ENCODE data around the gene CALML4.
A peak's percentile ranks its signal among the peaks of the same experiment; 100 is the strongest.
"Not testable (repeated sequence)": the region's sequence is repeated elsewhere in the genome, so short reads cannot be mapped to it uniquely, and the experiment has no call there.

The CALML4 gene

DNA sequence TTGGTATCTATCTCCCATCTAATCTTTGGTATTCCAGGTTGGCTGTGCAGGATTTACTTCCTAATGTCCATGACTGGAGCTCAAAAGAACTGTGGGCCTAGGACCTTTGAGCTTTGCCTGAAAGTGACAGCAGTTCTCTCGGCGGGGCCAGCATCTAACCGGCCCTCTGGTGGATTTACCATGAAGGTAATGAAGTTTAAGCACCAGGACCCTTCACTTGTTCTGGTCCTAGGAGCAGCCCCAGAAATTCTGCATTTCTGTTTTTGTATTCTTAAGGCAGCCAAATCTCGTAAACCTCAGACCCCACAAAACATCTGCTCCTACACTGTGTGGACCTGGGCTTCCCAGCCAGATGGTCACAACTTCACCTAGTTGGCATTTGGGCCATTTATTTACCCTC, 13.0 kb downstream of the CALML4 start:
- Mint-ChIP-seq H3K27me3 (no peaks in the 10 kb centered on the region), H3K9me3 (no peaks in the 10 kb centered on the region), H3K4me3 (no peak overlapping the region), H3K27ac (no peak overlapping the region), H3K4me1 (no peaks in the 10 kb centered on the region)
- DNase-seq = no peak
- ATAC-seq = no peak

DNA sequence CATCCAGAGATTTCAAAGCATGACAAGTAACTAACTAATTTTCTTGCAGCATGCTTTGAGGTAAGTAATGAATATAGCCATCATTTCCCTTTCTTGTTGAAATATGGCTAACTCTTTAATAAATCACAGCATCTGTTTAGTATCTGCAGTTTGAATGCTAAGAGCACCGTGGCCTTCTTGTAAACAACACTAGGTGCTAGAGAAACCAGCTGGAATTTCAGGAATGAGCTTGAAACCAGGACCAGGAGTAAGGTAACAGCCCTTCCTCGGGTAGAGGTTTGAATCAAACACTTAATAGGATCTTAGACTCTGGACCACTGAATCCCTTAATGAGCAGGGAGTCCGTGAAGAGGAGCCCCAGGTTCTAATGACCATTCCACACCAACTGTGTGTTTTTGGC, 13.6 kb downstream of the CALML4 start:
- DNase-seq (no peak), ATAC-seq (no peak)
- H3K27ac Mint-ChIP-seq = no peak overlapping the region
- H3K4me1 Mint-ChIP-seq = no peaks in the 10 kb centered on the region
- H3K27me3 Mint-ChIP-seq = no peaks in the 10 kb centered on the region
- H3K4me3 Mint-ChIP-seq = no peak overlapping the region
- H3K9me3 Mint-ChIP-seq = no peaks in the 10 kb centered on the region

- Mint-ChIP-seq H3K27ac (no peak overlapping the region), H3K27me3 (no peaks in the 10 kb centered on the region), H3K4me1 (no peaks in the 10 kb centered on the region), H3K4me3 (no peak overlapping the region), H3K9me3 (no peaks in the 10 kb centered on the region)
- no peak for DNase-seq
- no peak for ATAC-seq
Observed at GRCh38 chr15:68190048-68190447, 15.1 kb downstream of the CALML4 start.

- ATAC-seq = no peak
Observed at GRCh38 chr15:68188647-68189046, 16.5 kb downstream of the CALML4 start.

DNA sequence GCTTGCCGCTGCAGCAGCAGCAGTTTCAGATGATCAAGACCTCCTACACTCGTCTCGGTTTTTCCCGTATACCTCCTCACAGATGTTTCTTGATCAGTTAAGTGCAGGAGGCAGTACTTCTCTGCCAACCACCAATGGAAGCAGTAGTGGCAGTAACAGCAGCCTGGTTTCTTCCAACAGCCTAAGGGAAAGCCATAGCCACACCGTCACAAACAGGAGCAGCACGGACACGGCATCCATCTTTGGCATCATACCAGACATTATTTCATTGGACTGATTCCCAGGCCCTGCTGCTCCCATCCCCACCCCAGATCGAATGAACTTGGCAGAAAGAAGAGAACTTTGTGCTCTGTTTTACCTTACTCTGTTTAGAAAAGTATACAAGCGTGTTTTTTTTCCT, 17.6 kb downstream of the CALML4 start:
- H3K27me3 Mint-ChIP-seq = no peaks in the 10 kb centered on the region
- no peak for ATAC-seq
- H3K4me3 Mint-ChIP-seq = no peak overlapping the region
- H3K4me1 Mint-ChIP-seq = no peaks in the 10 kb centered on the region
- peak overlapping the region in 1 of 2 donors; percentile 65 for H3K27ac Mint-ChIP-seq
- no peak for DNase-seq
- H3K9me3 Mint-ChIP-seq = no peaks in the 10 kb centered on the region

More at GRCh38 chr15:68188647-68189046, 16.5 kb downstream of the CALML4 start:
- DNase-seq = no peak
- peak overlapping the region in 1 of 2 donors; percentile 35 for H3K27ac Mint-ChIP-seq
- no peaks in the 10 kb centered on the region for H3K4me1 Mint-ChIP-seq
- no peaks in the 10 kb centered on the region for H3K27me3 Mint-ChIP-seq
- H3K9me3 Mint-ChIP-seq = no peaks in the 10 kb centered on the region
- no peak overlapping the region for H3K4me3 Mint-ChIP-seq

GRCh38 chr15:68186671-68187397, 18.3 kb downstream of the CALML4 start:
- no peak overlapping the region for H3K27ac Mint-ChIP-seq
- no peak for DNase-seq
- H3K4me3 Mint-ChIP-seq = no peak overlapping the region
- H3K27me3 Mint-ChIP-seq = no peaks in the 10 kb centered on the region
- H3K4me1 Mint-ChIP-seq = no peaks in the 10 kb centered on the region
- H3K9me3 Mint-ChIP-seq = no peaks in the 10 kb centered on the region
- no peak for ATAC-seq

- Mint-ChIP-seq H3K4me1 (no peaks in the 10 kb centered on the region), H3K27me3 (no peaks in the 10 kb centered on the region), H3K4me3 (no peak overlapping the region), H3K9me3 (no peaks in the 10 kb centered on the region), H3K27ac (no peak overlapping the region)
- DNase-seq = no peak
- ATAC-seq = no peak
Observed at GRCh38 chr15:68184616-68185480, 20.3 kb downstream of the CALML4 start.

DNA sequence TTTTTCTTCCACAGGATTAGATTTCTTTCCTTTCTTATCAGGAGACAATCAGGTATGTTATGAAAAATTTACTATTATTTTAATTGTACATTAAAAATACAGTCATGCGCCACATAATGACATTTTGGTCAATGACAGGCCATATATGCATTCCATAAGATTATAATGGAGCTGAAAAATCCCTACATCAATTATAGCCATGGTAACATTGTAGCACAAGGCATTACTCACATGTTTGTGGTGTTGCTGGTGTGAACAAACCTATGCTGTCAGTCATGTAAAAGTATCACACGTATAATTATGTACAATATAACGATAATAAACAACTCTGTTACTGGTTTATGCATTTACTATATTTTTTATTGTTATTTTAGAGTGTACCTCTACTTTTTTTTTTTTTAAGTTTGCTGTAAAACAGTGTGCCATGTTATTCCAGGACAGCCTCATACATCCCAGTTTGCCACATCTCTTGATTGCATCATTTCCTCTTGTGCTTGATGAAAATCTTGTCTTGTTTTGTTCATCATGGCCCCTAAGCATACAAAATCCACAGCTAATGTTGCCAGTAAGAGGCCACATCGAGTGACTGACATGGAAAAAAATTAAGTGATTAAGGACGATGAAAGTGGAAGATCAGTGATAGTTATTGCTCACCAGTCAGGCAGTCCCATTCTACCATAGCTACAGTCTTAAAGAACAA, 21.4 kb downstream of the CALML4 start:
- Mint-ChIP-seq H3K4me1 (no peaks in the 10 kb centered on the region), H3K9me3 (no peaks in the 10 kb centered on the region), H3K4me3 (no peak overlapping the region), H3K27me3 (no peaks in the 10 kb centered on the region), H3K27ac (peak overlapping the region; percentile 84 to 92)
- ATAC-seq (no peak), DNase-seq (no peak)

DNA sequence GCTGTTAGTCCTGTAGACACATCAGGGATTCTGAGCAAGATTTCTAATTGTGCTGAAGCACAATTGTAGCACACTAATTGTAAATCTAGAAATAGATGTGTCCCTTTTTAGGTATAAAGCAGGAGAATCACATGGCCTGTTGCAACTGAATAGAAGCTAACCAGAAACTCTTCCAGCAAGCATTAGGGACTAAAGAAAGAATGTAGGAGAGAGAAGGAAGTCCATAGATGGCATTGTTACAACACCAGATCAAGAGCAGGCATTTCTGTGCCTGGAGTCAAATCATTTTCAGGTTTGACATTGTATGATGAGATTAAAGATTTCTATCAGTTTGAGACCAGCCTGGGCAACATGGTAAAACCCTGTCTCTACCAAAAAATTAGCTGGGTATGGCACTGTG, 27.4 kb downstream of the CALML4 start:
- no peak for DNase-seq
- Mint-ChIP-seq H3K27ac (no peak overlapping the region), H3K9me3 (no peaks in the 10 kb centered on the region), H3K27me3 (no peaks in the 10 kb centered on the region), H3K4me3 (no peak overlapping the region), H3K4me1 (no peaks in the 10 kb centered on the region)
- no peak for ATAC-seq

DNA sequence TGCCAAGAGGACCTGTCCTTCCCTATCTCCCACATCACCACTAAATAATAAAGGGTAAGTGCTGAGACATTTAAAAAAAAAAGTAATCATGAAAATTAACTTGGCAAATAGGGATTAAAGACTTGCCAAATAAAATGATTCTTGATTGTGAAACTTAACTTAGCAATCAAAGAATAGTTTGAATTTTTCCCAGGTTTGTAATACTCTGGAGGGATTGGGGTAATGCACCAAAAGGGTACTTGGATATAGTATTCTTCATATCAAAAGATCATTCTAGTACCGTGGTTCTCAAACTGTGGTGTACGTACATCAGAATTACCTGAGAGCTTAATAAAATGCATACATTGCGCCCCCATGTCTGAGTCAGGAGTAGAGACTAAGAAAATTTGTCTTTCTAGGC, 28.5 kb downstream of the CALML4 start:
- Mint-ChIP-seq H3K27ac (no peak overlapping the region), H3K4me1 (no peaks in the 10 kb centered on the region)

GRCh38 chr15:68175526-68175925, 29.6 kb downstream of the CALML4 start:
- Mint-ChIP-seq H3K4me1 (no peaks in the 10 kb centered on the region), H3K27me3 (no peaks in the 10 kb centered on the region), H3K4me3 (no peak overlapping the region), H3K27ac (no peak overlapping the region), H3K9me3 (no peaks in the 10 kb centered on the region)
- no peak for ATAC-seq
- DNase-seq = no peak

More for the DNA sequence above, 28.5 kb downstream of the CALML4 start:
- Mint-ChIP-seq H3K9me3 (no peaks in the 10 kb centered on the region), H3K4me3 (no peak overlapping the region), H3K27me3 (no peaks in the 10 kb centered on the region)
- no peak for ATAC-seq
- DNase-seq = no peak

DNA sequence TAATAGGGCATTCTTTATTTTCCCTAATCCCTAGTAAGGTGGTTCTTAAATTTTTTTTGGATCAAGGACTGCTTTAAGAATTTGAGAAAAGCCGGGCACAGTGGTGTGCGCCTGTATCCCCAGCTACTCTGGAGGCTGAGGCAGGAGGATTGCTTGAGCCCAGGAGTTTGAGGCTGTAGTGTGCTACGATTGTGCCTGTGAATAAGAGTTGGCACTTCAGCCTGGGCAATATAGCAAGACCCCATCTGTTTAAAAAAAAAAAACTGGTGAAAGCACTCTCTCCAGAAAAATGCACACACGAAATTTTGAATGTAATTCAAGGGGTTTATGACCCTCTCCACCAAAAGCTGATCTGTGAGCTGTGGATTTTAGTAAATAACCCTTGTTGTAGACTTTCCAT, 32.0 kb downstream of the CALML4 start:
- Mint-ChIP-seq H3K27ac (no peak overlapping the region), H3K27me3 (no peaks in the 10 kb centered on the region), H3K9me3 (no peaks in the 10 kb centered on the region), H3K4me1 (no peaks in the 10 kb centered on the region), H3K4me3 (no peak overlapping the region)
- DNase-seq (no peak), ATAC-seq (no peak)

GRCh38 chr15:68172037-68172436, 33.1 kb downstream of the CALML4 start:
- not testable (repeated sequence) for H3K4me1 Mint-ChIP-seq, H3K27me3 Mint-ChIP-seq, DNase-seq, H3K4me3 Mint-ChIP-seq, H3K27ac Mint-ChIP-seq, H3K9me3 Mint-ChIP-seq, ATAC-seq

- no peaks in the 10 kb centered on the region for H3K9me3 Mint-ChIP-seq
- H3K4me3 Mint-ChIP-seq = no peak overlapping the region
- H3K4me1 Mint-ChIP-seq = no peaks in the 10 kb centered on the region
- ATAC-seq (no peak), DNase-seq (no peak)
- no peak overlapping the region for H3K27ac Mint-ChIP-seq
- H3K27me3 Mint-ChIP-seq = no peaks in the 10 kb centered on the region
Observed at GRCh38 chr15:68166847-68167246, 38.3 kb downstream of the CALML4 start.

DNA sequence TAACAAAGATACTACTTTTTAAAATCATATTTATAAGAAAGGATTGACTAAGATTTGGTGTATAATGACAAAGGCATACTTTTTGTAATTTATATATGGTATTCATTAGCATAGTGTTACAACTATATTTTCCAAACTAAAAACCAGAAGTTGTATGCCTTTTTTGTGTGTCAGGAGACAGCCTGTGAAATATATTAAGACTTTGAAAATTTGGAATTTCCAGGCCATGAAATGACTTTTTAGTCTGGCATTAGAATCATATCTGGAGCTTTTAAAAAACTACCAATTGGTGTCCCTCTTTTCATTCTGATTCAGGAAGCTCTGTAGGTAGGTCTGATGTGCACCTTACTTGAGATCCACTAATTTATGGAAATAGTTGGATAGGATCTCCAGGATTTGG, 41.9 kb downstream of the CALML4 start:
- Mint-ChIP-seq H3K9me3 (no peaks in the 10 kb centered on the region), H3K27me3 (no peaks in the 10 kb centered on the region), H3K27ac (no peak overlapping the region), H3K4me1 (no peaks in the 10 kb centered on the region), H3K4me3 (no peak overlapping the region)
- ATAC-seq (no peak), DNase-seq (no peak)
